ENCODE measurements around the gene TSC2.
"Not testable (repeated sequence)": the region's sequence is repeated elsewhere in the genome, so short reads cannot be mapped to it uniquely, and the experiment has no call there.

- TF ChIP-seq, protein P1, sequence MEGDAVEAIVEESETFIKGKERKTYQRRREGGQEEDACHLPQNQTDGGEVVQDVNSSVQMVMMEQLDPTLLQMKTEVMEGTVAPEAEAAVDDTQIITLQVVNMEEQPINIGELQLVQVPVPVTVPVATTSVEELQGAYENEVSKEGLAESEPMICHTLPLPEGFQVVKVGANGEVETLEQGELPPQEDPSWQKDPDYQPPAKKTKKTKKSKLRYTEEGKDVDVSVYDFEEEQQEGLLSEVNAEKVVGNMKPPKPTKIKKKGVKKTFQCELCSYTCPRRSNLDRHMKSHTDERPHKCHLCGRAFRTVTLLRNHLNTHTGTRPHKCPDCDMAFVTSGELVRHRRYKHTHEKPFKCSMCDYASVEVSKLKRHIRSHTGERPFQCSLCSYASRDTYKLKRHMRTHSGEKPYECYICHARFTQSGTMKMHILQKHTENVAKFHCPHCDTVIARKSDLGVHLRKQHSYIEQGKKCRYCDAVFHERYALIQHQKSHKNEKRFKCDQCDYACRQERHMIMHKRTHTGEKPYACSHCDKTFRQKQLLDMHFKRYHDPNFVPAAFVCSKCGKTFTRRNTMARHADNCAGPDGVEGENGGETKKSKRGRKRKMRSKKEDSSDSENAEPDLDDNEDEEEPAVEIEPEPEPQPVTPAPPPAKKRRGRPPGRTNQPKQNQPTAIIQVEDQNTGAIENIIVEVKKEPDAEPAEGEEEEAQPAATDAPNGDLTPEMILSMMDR (IDR thresholded peaks at IDR 0.05; ENCODE audit: low read depth, low read length, missing input control) = not testable (repeated sequence)
- TF ChIP-seq MAX (IDR thresholded peaks at IDR 0.05); YY1 (IDR thresholded peaks at IDR 0.05); REST (IDR thresholded peaks at IDR 0.05); EGR1 (IDR thresholded peaks at IDR 0.05; ENCODE audit: low read depth in 2 of 2); RAD21 (IDR thresholded peaks at IDR 0.05); JUND (IDR thresholded peaks at IDR 0.05); TAF1 (conservative IDR thresholded peaks at IDR 0.05); HNF4G (IDR thresholded peaks at IDR 0.05): not testable (repeated sequence)
Observed at GRCh38 chr16:2104464-2104863, 56.7 kb downstream of the TSC2 start.

Data from liver (tissue), 3 donors.